Measurements from ENCODE around the gene PPP4R2.
"Not testable (repeated sequence)": the region's sequence is repeated elsewhere in the genome, so short reads cannot be mapped to it uniquely, and the experiment has no call there.

PPP4R2 gene

DNA sequence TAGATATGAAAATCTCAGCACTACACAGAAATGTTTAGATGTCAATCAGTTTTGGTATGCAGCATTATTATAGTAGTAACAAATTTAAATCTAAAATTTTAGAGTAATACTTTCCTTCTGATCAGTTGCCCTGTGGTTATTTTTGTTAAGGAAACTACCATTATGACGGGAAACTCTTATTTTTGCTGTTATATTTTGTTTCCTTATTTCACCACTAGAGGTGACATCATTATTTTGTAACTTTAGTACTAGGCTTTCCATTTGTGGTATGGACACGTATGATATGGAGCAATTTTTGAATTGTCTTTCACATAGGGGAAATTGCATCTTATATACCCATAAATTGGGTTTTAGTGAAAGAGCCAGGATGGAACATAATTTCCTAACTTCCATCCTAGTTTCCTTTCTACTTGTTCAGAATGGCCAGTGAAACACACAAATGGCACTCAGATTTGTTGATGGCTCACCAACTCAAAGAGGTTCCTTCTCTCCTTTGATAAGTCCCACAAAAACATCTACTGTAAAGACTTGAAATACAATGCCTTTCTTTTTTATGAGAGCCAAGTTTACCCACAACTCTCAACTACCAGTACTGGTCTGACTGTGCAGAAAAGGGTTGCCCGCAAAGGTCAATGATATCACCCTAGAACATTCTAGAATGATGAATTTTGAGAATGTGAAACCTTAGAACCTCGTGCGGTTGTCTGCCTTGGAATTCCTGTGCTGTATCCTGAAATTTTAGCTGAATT, 19.4 kb upstream of the PPP4R2 start:
- peak; percentile 23 for DNase-seq

DNA sequence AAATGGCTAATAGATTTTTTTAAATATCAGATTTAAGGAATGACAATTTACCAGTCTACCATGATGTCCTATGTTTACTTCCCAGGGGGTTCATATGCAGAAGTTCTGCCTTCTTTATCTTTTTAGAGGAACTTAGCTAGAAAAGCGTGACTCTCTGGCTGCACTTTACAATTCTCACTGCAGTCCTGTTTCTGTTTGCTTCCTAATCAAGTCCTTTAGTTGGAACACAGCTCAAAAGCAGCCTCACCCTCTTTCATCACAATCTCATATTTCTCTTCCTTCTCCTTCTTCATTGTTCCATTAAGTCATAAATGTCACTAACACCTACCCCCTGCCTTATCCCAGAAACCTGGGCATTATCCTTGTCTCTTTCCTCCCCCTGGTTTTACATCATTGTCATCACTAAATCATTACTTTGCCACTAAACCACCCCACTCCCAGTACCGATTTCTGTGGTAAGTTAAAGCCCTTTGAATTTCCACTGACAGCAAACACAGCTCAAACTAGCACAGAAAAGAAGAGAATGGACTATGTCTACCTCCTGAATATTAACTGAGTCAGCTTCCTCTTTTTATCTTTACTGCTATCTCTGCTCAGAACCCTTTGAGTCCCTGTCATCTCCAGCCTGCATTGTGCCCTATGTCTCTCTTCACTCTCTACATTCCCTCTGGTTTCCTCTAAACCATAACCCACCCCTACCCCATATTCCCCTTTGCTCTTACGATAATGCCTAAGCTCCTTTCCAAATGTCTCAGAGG, 13.8 kb upstream of the PPP4R2 start:
- DNase-seq, result no peak

GRCh38 chr3:72985576-72985975, 11.0 kb upstream of the PPP4R2 start:
- no peak for DNase-seq

GRCh38 chr3:72990701-72991395, 5.8 kb upstream of the PPP4R2 start:
- no peak for DNase-seq

DNA sequence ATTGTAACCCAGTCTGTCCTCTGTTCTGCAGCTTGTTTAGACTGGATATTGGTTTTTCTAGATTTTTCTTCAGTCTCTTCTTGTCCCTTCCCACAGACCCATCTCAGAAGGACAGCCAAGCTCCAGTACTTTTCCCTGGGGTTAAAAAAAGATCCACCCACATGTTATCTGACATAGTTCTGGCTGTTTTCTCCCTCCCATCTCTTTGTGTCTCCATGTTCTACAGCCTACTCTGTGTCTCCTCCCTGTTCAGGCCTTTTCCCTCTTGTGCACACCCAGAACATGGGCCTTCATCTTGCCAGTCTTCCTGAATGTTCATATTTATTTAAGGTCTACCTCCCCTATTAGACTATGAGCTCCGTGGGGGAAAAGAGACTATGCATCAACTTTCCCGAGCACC, 5.1 kb upstream of the PPP4R2 start:
- DNase-seq, result no peak

GRCh38 chr3:72993391-72993790, 3.2 kb upstream of the PPP4R2 start:
- DNase-seq, result no peak

DNA sequence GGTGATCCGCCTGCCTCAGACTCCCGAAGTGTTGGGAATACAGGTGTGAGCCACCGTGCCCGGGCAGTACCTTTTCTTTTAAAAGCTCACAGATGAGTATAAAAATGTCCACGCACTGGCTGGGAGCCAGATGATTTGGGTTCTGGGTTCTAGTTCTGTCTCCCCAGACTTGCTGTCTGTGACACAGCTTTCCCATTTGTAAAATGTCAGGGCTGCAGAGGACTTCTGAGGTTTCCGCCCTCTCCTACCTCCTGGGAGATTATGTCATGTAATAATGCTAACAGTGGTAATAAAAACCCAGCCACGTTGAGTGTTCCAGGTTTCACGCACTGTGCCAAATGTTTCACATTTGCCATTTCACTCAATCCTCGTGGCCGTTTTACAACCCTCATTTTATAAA, 1.3 kb upstream of the PPP4R2 start:
- DNase-seq, result no peak

DNA sequence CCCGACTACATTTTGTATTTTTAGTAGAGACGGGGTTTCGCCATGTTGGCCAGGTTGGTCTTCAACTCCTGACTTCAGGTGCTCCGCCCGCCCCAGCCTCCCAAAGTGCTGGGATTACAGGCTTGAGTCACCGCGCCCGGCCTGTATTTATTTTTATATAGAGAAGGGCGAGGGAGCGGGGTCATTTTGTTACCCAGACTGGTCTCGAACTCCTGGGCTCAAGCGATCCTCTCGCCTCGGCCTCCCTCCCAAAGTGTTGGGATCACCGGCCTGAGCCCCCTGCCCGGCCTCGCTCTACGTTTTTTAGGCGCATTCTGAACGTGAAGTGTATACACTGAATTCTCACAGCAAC, 514 bp upstream of the PPP4R2 start:
- DNase-seq, result no peak

- peak; percentile 51 for DNase-seq
These were observed 880 bp downstream of the PPP4R2 start for GRCh38 chr3:72997421-72997961.

GRCh38 chr3:72998466-72998865, 1.9 kb downstream of the PPP4R2 start:
- no peak for DNase-seq

DNA sequence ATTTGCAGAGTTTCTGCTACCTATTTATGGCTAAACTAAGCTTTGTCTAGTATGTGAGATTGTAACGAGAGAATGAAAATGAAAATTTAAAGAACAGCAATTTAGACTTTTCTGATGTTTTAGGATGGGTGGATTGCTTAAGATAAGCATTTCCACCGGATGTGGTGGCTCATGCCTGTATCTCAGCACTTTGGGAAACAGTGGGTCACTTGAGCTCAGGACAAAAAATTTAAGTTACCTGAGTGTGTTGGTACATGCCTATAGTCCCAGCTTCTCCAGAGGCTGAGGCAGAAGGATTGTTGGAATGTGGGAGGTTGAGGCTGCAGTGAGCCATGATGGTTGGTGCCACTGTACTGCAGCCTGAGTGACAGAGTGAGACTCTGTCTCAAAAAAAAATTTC, 3.3 kb downstream of the PPP4R2 start:
- peak; percentile 13 for DNase-seq

DNA sequence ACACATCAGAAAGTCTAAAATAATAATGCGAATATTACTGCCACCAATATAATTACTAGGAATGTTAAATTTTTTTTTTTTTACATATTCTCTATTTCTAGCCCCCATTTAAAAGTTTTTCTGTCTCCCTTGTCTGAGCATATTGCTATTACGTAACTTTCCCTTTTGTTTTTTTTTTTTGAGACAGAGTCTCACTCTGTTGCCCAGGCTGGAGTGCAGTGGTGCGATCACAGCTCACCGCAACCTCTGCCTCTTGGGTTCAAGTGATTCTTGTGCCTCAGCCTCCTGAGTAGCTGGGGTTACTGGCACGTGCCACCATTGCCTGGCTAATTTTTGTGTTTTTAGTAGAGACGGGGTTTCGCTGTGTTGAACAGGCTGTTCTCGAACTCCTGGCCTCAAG, 6.4 kb downstream of the PPP4R2 start:
- not testable (repeated sequence) for DNase-seq

- DNase-seq, result no peak
These were observed 7.7 kb downstream of the PPP4R2 start for GRCh38 chr3:73004316-73004715.

DNA sequence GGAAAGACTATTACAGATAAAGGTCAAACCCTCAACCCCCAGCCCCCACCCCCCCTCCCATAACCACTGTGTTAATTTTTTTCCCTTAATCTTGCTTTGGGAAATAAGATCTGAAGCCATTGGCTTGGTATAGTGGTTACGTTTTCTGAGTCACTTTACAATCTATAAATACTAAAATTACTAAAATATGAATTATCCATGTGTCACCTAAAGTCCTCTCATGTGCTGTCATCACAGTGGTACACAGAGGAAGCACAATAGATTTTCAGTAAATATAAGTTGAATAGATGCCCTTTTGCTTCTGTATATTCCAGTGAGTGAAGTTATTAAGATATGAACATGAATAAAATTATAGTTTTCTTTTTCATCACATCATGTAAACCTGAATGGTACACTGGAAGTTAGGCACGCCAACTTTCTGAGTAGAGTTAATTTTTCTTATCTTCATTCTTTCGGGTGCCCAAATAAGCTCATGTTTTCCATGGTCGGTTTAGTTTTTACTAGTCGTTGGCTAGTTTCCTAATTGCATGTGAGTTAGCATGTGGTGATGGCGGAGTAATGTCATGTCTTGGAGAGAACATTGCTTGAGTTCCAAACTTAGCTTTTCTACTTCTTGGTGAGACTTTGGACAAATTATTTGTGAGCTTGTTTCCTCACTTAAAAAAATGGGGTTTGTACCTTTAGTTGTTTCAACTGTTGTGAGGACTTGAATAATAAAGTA, 11.5 kb downstream of the PPP4R2 start:
- DNase-seq, result no peak

GRCh38 chr3:73009008-73009407, 12.4 kb downstream of the PPP4R2 start:
- no peak for DNase-seq

DNA sequence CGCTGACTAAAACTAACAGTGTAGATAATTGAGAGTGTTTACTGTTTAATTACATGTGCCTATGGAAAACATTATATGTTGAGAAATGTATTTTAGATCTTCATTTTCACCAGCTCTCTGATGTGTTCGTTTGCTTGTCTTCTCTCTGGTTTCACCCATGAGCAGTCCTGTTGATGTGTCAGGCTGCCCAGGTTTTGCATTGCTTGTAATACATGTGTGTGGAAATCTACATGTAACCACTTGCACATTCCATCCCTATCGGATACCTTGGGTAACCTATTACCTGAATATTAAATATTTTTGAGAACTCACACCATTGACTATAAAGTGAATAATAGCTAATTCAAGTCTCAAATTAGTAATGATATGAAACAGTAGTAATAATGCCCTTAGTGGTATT, 13.1 kb downstream of the PPP4R2 start:
- DNase-seq, result no peak

DNA sequence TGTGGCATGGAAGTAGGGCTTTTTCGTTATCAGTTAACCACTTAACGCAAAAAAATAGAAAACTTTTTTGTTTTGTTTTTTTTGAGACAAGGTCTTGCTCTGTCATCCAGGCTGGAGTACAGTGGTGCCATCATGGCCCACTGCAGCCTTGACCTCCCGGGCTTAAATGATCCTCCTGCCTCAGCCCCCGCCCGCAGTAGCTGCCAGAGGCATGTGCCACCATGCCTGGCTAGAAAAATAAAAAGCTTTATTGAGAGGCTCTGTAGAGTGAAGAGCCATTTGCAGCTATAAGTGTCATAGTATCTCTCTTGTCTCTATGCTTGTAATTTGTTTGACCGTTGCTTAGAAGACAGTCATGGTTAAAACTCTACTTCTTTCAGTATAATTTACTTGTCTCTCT, 13.5 kb downstream of the PPP4R2 start:
- DNase-seq, result no peak

DNA sequence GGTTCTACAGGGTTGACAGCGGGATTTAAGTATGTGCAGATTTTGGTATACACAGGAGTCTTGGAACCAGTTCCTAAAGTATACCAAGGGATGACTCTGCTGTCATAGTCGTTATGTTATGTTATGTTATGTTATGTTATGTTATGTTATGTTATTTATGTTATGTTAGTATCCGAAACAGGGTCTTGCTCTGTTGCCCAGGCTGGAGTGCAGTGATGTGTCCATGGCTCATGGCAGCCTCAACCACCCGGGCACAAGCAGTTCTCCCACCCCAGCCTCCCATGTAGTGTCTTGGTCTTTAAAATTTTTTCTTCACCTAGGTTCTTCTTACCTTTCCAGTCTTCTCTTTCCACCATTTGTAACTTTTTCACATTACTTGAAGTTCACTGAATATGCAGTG, 21.7 kb downstream of the PPP4R2 start:
- no peak for DNase-seq

GRCh38 chr3:73018790-73019441, 22.3 kb downstream of the PPP4R2 start:
- DNase-seq, result no peak

DNA sequence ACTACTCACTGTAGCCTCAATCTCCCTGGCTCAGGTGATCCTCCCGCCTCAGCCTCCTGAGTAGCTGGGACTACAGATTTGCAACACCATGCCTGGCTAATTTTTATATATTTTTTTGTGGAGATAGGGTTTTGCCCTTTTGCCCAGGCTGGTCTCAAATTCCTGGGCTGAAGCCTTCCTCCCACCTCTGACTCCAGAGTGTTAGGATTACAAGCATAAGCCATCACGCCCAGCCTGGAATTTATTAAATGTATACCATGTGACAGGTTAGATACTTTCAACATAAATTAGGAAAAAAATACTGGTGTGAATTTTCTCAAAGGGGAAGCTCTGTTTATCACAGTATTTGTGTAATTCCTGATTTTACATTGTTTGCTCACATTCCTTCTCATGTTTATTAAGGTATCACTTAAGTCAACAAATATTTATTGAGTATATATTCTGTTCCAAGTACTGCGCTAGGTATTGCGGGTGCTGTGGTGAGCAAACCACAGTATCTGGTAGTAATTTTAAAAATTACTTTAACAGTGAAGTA, 24.8 kb downstream of the PPP4R2 start:
- DNase-seq, result no peak

GRCh38 chr3:73024836-73025235, 28.2 kb downstream of the PPP4R2 start:
- DNase-seq, result no peak

GRCh38 chr3:73026111-73026759, 29.6 kb downstream of the PPP4R2 start:
- DNase-seq, result no peak

All from stimulated activated CD4-positive, alpha-beta T cell treated with anti-CD3 and anti-CD28 coated beads, Interleukin-4, amount 100 ng/mL, for 24 hours (primary cell).